ENCODE measurements around the gene MCRIP2.

MCRIP2 gene

DNA sequence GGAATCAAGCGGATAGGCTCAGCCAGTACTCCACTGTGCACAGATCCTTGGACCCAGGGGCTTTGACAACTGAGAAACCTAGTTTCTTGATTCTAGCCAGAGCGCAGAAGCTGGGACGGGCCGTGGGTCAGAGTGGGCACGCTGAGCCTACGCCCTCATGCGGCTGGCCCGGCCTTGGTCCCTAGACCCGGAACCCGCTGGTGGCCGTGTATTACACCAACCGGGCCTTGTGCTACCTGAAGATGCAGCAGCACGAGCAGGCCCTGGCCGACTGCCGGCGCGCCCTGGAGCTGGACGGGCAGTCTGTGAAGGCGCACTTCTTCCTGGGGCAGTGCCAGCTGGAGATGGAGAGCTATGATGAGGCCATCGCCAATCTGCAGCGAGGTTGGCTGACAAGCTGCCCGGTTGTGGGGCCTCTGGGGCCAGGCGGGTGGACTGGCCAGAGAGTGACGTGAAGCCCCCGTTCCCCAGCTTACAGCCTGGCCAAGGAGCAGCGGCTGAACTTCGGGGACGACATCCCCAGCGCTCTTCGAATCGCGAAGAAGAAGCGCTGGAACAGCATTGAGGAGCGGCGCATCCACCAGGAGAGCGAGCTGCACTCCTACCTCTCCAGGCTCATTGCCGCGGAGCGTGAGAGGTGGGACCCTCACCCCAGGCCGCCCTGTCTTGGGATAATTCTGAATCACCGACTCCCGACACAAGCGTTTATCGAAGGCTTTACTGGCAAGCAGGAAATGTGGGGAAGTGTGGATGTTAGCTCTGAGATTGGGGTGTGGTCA, 39.5 kb downstream of the MCRIP2 start:
- TF ChIP-seq, protein P1, sequence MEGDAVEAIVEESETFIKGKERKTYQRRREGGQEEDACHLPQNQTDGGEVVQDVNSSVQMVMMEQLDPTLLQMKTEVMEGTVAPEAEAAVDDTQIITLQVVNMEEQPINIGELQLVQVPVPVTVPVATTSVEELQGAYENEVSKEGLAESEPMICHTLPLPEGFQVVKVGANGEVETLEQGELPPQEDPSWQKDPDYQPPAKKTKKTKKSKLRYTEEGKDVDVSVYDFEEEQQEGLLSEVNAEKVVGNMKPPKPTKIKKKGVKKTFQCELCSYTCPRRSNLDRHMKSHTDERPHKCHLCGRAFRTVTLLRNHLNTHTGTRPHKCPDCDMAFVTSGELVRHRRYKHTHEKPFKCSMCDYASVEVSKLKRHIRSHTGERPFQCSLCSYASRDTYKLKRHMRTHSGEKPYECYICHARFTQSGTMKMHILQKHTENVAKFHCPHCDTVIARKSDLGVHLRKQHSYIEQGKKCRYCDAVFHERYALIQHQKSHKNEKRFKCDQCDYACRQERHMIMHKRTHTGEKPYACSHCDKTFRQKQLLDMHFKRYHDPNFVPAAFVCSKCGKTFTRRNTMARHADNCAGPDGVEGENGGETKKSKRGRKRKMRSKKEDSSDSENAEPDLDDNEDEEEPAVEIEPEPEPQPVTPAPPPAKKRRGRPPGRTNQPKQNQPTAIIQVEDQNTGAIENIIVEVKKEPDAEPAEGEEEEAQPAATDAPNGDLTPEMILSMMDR (IDR thresholded peaks at IDR 0.05; ENCODE audit: insufficient read depth, low read length, poor library complexity, severe bottlenecking), result peak; percentile 21
- DNase-seq (ENCODE audit: extremely low read depth, insufficient read length), result no peak
- peak overlapping the region; percentile 79 for H3K4me3 ChIP-seq (replicated peaks; ENCODE audit: low read depth, low read length)
- peaks cover 24% of the 10 kb centered on the region for H3K36me3 ChIP-seq (ENCODE audit: control insufficient read depth, insufficient read depth, low read length)
- H3K27me3 ChIP-seq (replicated peaks; ENCODE audit: control insufficient read depth, insufficient read depth, low read length), result no peaks in the 10 kb centered on the region

DNA sequence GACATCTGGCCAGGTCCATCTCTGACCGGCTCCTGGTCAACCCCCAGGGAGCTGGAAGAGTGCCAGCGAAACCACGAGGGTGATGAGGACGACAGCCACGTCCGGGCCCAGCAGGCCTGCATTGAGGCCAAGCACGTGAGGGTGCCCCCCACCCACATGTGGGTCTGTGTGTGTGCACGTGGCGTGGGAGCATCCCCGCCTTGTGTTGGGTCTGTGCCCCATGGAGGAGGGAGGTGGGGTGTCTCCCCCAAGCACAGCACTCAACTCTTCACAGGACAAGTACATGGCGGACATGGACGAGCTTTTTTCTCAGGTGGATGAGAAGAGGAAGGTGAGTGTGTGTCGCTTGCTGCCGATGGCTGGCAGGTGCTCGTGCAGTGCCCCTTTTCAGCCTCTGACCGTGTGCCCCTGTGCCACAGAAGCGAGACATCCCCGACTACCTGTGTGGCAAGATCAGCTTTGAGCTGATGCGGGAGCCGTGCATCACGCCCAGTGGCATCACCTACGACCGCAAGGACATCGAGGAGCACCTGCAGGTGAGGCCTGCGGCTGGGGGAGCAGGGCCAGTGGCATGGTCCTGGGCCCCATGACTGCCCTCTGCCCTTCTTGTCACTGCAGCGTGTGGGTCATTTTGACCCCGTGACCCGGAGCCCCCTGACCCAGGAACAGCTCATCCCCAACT, 40.3 kb downstream of the MCRIP2 start:
- H3K27me3 ChIP-seq (replicated peaks; ENCODE audit: control insufficient read depth, insufficient read depth, low read length), result no peaks in the 10 kb centered on the region
- TF ChIP-seq, protein P1 (IDR thresholded peaks at IDR 0.05; ENCODE audit: insufficient read depth, low read length, poor library complexity, severe bottlenecking), result no peak
- H3K4me3 ChIP-seq (replicated peaks; ENCODE audit: low read depth, low read length), result peak overlapping the region; percentile 79
- DNase-seq (ENCODE audit: extremely low read depth, insufficient read length), result no peak
- H3K36me3 ChIP-seq (ENCODE audit: control insufficient read depth, insufficient read depth, low read length), result peaks cover 30% of the 10 kb centered on the region

DNA sequence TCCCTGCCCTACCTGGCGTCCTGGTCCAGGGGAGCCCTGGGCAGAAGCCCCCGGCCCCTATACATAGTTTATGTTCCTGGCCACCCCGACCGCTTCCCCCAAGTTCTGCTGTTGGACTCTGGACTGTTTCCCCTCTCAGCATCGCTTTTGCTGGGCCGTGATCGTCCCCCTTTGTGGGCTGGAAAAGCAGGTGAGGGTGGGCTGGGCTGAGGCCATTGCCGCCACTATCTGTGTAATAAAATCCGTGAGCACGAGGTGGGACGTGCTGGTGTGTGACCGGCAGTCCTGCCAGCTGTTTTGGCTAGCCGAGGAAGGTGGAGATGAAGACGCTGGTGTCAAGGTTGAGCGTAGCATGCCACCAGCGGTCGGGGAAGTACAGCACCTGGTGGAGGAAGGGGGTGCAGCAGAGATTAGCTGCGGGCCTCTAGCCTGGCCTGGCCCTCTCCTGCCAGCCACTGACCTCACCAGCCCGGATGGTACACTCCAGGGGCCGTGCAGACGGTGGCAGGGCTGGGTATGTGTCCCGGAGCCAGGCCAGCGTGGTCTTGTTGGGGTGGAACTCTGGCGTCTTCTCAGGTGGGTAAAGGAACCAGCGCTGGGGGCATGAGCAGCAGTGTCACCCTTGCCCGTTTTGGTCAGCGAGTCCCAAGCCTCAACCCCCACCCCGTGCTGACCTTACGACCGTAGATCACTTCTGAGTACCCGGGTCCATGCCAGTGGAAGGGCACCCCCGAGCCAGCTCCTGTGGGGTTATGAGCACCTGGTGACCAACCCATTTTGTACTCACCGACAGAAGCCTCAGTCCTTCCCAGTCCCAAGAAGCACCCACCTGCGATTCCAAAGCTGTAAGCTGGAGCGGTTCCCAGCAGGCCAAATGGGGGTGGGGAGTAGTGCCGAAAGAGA, 41.1 kb downstream of the MCRIP2 start:
- Histone ChIP-seq H3K4me3 (replicated peaks; ENCODE audit: low read depth, low read length) (peak overlapping the region; percentile 77), H3K27me3 (replicated peaks; ENCODE audit: control insufficient read depth, insufficient read depth, low read length) (no peaks in the 10 kb centered on the region), H3K36me3 (ENCODE audit: control insufficient read depth, insufficient read depth, low read length) (peaks cover 37% of the 10 kb centered on the region)
- TF ChIP-seq, protein P1 (IDR thresholded peaks at IDR 0.05; ENCODE audit: insufficient read depth, low read length, poor library complexity, severe bottlenecking), result no peak
- no peak for DNase-seq (ENCODE audit: extremely low read depth, insufficient read length)

DNA sequence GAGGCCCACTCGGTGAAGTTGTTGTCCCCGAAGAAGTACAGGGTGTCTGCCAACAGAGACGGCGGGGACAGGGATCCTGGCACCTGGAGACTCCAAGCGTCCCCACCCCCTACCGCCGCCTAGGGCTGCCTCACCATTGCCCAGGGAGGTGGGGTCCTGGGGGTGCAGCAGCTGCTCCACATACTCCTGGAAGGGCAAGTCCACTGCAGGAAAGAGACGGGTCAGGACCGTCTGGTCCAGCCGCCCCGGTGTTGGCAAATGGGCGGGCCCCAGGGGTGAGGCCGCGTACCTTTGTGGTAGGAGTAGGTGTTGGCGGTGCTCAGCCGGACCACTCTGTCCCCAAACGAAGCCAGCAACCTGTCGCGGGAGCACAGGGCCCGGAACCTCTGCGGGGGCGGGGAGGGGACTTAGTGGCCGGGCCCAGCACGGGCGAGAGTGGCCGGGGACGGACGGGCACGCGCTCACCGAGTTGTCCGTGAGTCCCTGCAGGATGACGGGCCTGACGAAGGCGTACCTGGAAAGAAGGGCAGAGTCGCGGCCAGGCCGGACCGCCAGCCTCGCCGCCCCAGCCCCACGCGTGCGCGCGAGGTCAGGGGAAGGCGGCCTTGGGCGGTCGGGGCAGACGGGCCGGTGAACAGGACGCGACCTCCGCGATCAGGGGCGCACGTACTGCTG, 41.9 kb downstream of the MCRIP2 start:
- TF ChIP-seq, protein P1 (IDR thresholded peaks at IDR 0.05; ENCODE audit: insufficient read depth, low read length, poor library complexity, severe bottlenecking), result no peak
- peak overlapping the region; percentile 77 for H3K4me3 ChIP-seq (replicated peaks; ENCODE audit: low read depth, low read length)
- no peak for DNase-seq (ENCODE audit: extremely low read depth, insufficient read length)
- peaks cover 37% of the 10 kb centered on the region for H3K36me3 ChIP-seq (ENCODE audit: control insufficient read depth, insufficient read depth, low read length)
- no peaks in the 10 kb centered on the region for H3K27me3 ChIP-seq (replicated peaks; ENCODE audit: control insufficient read depth, insufficient read depth, low read length)

DNA sequence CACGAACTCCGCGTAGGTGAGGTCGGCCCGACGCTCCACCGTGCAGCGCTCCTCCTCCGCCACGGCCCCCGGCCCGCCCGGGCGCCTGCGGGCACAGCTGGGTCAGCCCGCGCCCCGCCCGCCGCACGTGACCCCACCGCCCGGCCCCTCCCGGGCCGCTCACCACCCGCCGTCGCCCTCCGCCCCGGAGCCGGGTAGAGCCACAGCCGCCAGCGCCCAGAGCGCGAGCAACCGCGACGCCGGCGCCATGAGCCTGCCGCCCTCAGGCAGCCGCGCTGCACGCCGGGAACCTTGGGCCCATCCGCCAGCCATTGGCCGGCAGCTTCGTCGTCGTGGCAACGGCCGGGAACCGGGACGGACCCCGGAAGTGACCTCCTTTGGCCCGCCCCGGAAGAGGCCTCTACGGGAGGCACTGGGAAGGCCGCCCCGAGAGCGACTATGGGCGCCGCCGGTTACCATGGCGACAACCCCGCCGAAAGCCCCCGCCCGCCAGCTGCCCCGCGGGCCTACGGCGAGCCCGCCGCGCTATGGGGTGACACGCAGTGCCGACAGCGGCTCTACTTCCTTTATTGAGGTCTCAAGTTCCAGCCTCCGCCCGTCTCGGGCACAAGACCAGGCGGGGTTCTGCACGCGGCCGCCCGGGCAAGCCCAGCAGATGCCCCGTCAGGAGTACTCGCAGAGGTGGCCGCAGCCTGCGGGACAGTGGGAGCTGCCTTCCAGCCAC, 42.6 kb downstream of the MCRIP2 start, which contains the start of gene JMJD8:
JMJD8 (minus strand) TSS at position 264 of the 724 bp plus-strand sequence; CDS start at position 249, 15 bp downstream.
- DNase-seq (ENCODE audit: extremely low read depth, insufficient read length), result peak; percentile 97
- Histone ChIP-seq H3K36me3 (ENCODE audit: control insufficient read depth, insufficient read depth, low read length) (peaks cover 37% of the 10 kb centered on the region), H3K27me3 (replicated peaks; ENCODE audit: control insufficient read depth, insufficient read depth, low read length) (no peaks in the 10 kb centered on the region), H3K4me3 (replicated peaks; ENCODE audit: low read depth, low read length) (peak within 1 kb of the TSS; percentile 77)
- TF ChIP-seq, protein P1 (IDR thresholded peaks at IDR 0.05; ENCODE audit: insufficient read depth, low read length, poor library complexity, severe bottlenecking), result no peak

All from GM06990 (cell line).